Hematopoietic multipotent progenitor cell treated with erythropoietin and hydrocortisone succinate and interleukin-3 and kit ligand, for 17 days (in vitro differentiated cells): ENCODE measurements around the gene TCF4.

Experiments used
- DNase-seq: peaks from one replicate; pipeline ENCODE4 v3.0.0-alpha.2; 2015; ENCODE audit warnings: low spot score

TCF4 gene

DNA sequence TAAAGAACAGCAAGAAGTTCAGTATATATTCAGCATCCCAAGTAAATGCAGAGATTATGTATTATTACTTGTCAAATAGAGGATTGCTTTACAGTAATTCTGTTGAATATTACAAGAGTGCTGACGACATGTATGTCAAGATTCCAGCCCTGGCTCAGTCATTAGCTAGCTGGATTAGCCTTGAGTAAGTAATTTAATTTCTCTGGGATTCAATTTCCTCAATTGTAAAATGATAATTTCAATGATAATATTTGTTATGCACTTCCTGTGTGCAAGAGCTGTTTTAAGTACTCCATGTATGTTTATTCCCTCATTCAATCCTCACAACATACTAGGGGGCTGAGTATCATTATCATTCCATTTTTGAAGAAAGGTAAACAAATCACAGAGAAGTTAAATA lies 44.0 kb downstream of the TCF4 start:
- no peak for DNase-seq

- no peak for DNase-seq
Measured at GRCh38 chr18:55543130-55543704, 44.8 kb downstream of the TCF4 start.

DNA sequence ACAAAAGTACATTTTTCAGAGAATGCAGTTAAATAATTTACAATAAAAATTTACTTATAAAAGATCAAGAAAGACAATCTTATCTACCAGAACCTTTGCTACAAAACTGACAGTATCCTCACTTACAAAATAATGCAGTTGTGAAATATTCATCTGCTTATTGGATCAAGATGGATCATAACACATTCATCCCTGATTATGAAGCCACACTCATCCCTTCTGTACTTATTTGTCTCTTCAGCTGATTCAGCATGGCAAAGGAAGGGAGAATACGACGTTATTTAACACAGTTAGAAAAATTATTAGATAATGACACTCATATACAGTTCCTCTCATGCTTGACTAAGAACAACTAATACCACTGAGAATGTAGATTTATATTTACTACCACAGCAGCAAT lies 46.4 kb downstream of the TCF4 start:
- no peak for DNase-seq

DNA sequence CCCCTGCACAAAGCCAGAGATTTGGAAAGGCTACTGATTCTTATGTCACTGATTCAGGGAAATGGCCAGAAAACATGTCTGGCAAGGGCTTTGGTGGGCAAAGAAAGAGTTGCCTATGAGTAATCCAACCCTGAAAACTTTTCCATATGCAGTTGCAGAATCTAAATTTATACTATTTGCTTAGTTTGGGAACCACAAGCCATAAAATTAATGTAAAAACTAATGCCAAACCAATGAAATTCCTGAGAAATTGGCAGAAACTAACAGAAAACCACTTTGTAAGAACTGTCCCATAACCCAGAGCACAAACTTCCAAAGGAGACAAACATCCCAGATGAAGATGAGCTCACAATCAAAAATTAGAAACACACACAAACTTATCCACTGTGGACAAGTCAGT lies 48.8 kb downstream of the TCF4 start:
- no peak for DNase-seq

DNA sequence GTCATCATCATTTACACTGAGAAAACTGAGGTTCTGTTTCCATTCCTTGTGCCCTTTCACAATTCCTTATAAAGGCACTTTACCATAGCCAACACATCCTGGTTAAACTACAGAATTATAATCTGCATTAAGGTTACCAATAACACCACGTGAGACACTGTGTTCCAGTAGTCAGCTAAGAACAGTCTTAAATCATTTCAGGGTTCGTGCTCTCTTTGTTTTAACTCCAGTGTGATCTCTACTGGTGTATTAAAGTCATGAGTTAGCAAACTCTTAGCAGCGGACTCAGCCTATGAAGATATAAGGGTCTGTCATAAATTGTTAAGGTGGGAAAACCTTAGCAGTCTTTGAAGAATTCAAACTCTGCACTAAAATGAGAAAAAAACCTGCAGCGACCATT lies 53.0 kb downstream of the TCF4 start:
- DNase-seq, result no peak

DNA sequence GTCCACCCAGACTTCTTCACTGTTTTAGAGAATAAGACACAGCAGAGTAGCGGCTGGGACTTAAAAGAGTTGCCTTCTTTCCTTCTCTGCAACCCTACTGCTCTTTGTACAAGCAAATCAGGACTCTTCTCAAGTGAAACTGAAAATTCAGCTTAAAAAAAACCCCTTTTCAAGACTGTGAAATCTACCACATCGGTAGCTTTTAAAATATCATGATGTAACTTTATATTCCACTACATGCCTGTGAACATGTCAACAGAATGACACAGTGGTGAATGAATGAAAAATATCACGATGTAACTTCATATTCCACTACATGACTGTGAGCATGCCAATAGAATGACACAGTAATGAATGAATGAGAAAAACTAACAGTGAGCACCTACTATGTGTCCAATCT lies 53.4 kb downstream of the TCF4 start:
- no peak for DNase-seq

DNA sequence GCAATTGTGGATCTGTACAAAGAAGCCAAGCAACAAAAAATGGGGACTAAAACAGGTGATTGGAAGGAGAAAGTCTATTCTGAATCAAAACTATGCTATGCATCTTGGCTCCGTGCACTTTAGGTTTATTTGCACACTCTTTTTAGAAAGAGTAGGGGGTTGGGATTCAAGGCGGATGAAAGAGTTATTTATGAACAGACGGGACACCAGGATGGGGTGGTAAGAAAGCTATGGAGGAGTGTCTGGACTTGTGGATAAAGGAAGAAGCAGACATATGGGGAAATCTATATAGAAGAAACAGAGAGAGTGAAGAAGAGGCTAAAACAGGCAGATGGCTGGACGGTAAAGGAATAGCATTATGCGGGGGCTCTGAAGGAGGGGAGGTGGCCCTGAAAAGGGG lies 57.8 kb downstream of the TCF4 start:
- no peak for DNase-seq

DNA sequence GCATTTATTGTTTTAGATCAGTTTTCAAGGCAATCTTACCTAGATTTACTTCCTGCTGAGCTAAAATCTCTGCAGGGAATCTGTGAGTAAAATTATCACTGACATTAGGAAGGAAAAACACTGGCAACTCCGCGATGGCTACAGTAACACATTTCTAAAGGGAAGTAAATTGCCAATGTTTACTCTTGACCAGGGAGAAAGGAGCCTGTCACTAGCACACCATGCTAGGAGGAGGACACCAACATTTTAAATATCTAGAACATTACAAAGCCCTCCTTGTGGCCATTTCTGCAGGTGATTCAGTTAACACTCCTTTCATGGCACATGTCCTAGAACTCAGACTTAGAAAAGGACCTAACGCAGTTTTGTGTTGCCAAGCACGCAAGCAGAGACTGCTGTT lies 58.4 kb downstream of the TCF4 start:
- no peak for DNase-seq

- DNase-seq, result no peak
Measured at GRCh38 chr18:55525845-55526244, 62.1 kb downstream of the TCF4 start.

DNA sequence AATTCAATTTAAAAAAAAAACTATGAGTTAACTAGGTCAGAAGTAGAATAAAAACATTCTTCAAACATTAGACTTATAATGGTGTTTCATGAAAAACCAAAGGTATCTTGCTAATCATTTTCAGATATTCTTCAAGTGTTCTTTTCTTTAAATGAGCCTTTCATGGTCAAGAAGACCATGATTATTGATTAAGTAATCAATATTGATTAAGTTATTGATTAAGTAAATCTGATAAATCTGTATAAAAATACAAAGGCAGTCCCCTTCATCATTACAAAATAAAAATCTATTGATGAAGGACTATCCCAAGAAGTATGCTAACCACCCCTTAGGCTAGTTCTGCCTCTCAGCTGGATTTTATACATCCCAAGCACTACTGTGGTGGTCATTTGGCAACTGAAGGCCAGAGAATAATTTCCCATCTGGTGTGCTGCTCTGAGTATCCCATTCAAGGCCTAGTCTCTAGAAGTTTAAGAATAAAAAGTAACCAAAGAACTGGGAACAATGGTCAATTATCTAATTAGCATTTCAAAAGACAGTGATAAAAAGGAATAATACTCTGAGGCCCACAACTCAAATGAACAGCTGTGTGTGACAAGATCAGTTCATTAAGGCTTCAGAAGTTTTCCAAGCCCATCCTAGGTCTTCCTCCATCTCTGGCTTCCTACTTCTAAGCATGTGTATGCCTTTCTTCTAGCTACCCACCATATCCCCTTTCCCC lies 63.5 kb downstream of the TCF4 start:
- DNase-seq, result no peak

DNA sequence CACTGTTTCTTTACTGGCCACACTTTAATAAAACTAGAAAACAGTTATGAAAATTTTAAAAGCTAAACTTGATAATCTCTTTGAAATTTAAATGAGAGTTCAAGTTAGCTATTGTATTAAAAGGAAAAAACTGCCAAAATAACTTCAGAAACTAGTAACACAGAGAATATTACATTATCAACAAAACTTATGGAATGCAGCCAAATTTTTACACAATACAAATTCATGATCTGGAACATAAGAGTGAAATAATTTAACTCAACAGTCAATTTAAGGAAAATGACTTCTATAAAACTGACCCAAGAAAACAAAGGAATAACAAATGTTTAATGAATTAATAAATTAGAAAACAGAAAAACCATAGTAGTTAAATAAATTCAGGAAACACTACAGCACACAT lies 65.0 kb downstream of the TCF4 start:
- DNase-seq, result no peak

- peak; percentile 25 for DNase-seq
Measured at GRCh38 chr18:55522011-55522410, 66.0 kb downstream of the TCF4 start.

DNA sequence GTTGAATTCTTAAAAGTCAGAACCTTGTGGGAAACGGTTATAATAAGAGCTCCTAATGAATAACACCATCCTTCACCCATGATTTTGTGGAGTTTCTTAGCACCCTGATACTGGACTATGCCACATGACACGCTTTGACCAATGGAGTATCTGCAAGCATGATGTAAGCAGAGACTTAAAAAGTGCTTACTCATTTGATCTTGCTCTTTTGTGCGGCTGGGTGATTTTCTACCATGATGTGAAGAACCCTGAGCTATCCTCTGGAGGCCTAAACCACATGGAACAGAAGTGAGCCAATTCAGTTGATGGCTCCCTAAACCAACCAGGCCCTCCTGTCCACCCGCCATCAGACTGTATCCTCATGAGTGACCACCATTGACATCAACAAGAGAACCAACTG lies 70.9 kb downstream of the TCF4 start:
- DNase-seq, result no peak

- DNase-seq, result no peak
Measured at GRCh38 chr18:55515941-55516710, 71.9 kb downstream of the TCF4 start.

GRCh38 chr18:55515214-55515613 lies 72.8 kb downstream of the TCF4 start:
- DNase-seq, result no peak

DNA sequence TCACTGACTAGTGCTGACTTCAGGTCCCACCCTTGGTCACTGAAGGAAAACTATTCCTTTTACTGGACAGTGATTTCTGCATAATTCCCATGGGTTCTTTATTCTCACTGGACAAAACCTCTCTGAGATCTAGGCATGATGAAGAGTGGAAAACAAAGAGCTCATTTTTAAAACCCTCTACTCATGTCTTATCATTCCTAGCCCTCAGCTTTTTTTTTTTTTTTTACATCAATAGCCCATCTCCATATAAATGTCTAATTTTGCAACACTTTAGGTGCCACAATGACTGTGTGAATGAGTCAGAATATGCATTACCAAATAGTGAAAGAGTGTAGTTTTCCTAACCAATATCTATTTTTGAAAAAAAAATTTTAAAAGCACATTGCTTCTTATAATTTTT lies 74.8 kb downstream of the TCF4 start:
- DNase-seq, result no peak

DNA sequence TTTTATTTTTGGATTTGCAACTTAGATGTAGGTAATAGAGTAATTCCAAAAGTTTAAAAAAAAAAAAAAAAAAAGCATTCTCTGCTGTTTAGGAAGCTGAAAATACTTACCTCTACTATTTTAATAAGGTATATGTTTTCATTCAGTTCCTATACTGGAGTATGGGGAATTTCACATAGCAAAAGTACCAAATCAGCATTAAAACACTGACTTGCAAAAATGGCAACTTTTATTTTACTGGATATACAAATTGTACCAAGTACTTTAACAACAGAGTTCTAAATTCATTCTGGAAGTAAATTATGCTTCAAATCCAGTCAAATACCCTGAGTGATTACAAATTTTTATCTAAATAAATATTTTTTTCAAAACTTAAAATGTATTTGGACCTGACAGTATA lies 76.7 kb downstream of the TCF4 start:
- no peak for DNase-seq

GRCh38 chr18:55510809-55511208 lies 77.2 kb downstream of the TCF4 start:
- no peak for DNase-seq

- DNase-seq, result no peak
Measured at GRCh38 chr18:55509631-55510324, 78.2 kb downstream of the TCF4 start.

- DNase-seq, result no peak
Measured at GRCh38 chr18:55508651-55509050, 79.3 kb downstream of the TCF4 start.

- DNase-seq, result no peak
Measured at GRCh38 chr18:55506074-55506473, 81.9 kb downstream of the TCF4 start.

DNA sequence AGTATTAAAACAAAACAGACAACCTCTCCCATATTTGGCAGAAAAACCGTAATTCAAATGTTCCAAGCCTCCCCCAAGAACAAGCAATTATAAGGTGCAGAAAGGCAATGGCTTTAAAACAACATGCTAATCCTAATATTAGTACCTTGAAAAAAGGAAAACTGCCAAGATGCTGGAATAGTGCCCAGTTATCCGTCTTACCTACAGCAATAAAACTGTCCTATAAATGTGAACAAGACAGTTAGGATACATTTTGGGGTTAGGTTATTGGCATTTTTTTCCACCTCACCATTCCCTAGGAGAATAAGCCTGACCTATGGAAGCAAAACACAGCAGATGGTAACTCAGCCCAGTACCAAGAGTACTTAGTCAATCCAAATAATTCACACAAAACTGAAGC lies 83.2 kb downstream of the TCF4 start:
- no peak for DNase-seq
